ENCODE results near the gene PTPRN2. TPM values are rescaled to one million over a fixed set of nuclear protein-coding genes. Genes with fewer than 3 reads are reported as not detected.

The PTPRN2 gene
- total RNA-seq, 1 donor from 2014 or later, result 32.2 TPM

GRCh38 chr7:158602041-158602440 is 14.4 kb upstream of the PTPRN2 start:
- no peaks in the 10 kb centered on the region for H3K4me1 Mint-ChIP-seq
- H3K36me3 Mint-ChIP-seq (ENCODE audit: low read depth), result no peaks in the 10 kb centered on the region
- TF ChIP-seq CTCF (conservative IDR thresholded peaks at IDR 0.05), result no peak
- no peaks in the 10 kb centered on the region for H3K9me3 Mint-ChIP-seq
- no peak for DNase-seq (ENCODE audit: low read depth, low spot score)
- H3K27ac Mint-ChIP-seq (ENCODE audit: unreplicated experiment), result no peak overlapping the region
- H3K27me3 Mint-ChIP-seq (ENCODE audit: low read depth), result no peaks in the 10 kb centered on the region
- no peak overlapping the region for H3K4me3 Mint-ChIP-seq

GRCh38 chr7:158601090-158601489 is 13.5 kb upstream of the PTPRN2 start:
- TF ChIP-seq CTCF (conservative IDR thresholded peaks at IDR 0.05), result no peak
- Mint-ChIP-seq H3K27me3 (ENCODE audit: low read depth) (no peaks in the 10 kb centered on the region), H3K27ac (ENCODE audit: unreplicated experiment) (no peak overlapping the region), H3K36me3 (ENCODE audit: low read depth) (peaks cover 6% of the 10 kb centered on the region), H3K4me3 (no peak overlapping the region), H3K9me3 (peaks cover 5% of the 10 kb centered on the region), H3K4me1 (no peaks in the 10 kb centered on the region)
- no peak for DNase-seq (ENCODE audit: low read depth, low spot score)

GRCh38 chr7:158596745-158597144 is 9.1 kb upstream of the PTPRN2 start:
- H3K27ac Mint-ChIP-seq (ENCODE audit: unreplicated experiment), result no peak overlapping the region
- no peak for DNase-seq (ENCODE audit: low read depth, low spot score)

GRCh38 chr7:158596309-158596708 is 8.7 kb upstream of the PTPRN2 start:
- no peak overlapping the region for H3K4me3 Mint-ChIP-seq
- H3K27me3 Mint-ChIP-seq (ENCODE audit: low read depth), result peaks cover 10% of the 10 kb centered on the region
- H3K9me3 Mint-ChIP-seq, result peaks cover 7% of the 10 kb centered on the region
- peaks cover 8% of the 10 kb centered on the region for H3K36me3 Mint-ChIP-seq (ENCODE audit: low read depth)
- H3K4me1 Mint-ChIP-seq, result no peaks in the 10 kb centered on the region
- no peak overlapping the region for H3K27ac Mint-ChIP-seq (ENCODE audit: unreplicated experiment)
- no peak for DNase-seq (ENCODE audit: low read depth, low spot score)
- TF ChIP-seq CTCF (conservative IDR thresholded peaks at IDR 0.05), result no peak

More at GRCh38 chr7:158596745-158597144, 9.1 kb upstream of the PTPRN2 start:
- Mint-ChIP-seq H3K4me3 (no peak overlapping the region), H3K36me3 (ENCODE audit: low read depth) (peaks cover 8% of the 10 kb centered on the region), H3K9me3 (peaks cover 7% of the 10 kb centered on the region), H3K4me1 (no peaks in the 10 kb centered on the region), H3K27me3 (ENCODE audit: low read depth) (peaks cover 6% of the 10 kb centered on the region)
- no peak for TF ChIP-seq CTCF (conservative IDR thresholded peaks at IDR 0.05)

- TF ChIP-seq CTCF (conservative IDR thresholded peaks at IDR 0.05), result no peak
- Mint-ChIP-seq H3K4me1 (no peaks in the 10 kb centered on the region), H3K27me3 (ENCODE audit: low read depth) (peaks cover 21% of the 10 kb centered on the region), H3K36me3 (ENCODE audit: low read depth) (peaks cover 8% of the 10 kb centered on the region), H3K27ac (ENCODE audit: unreplicated experiment) (no peak overlapping the region), H3K9me3 (peaks cover 7% of the 10 kb centered on the region), H3K4me3 (no peak overlapping the region)
- no peak for DNase-seq (ENCODE audit: low read depth, low spot score)
Observed at GRCh38 chr7:158595068-158595467, 7.4 kb upstream of the PTPRN2 start.

- no peak for TF ChIP-seq CTCF (conservative IDR thresholded peaks at IDR 0.05)
- H3K27me3 Mint-ChIP-seq (ENCODE audit: low read depth), result peaks cover 37% of the 10 kb centered on the region
- no peaks in the 10 kb centered on the region for H3K4me1 Mint-ChIP-seq
- H3K9me3 Mint-ChIP-seq, result peaks cover 7% of the 10 kb centered on the region
- DNase-seq (ENCODE audit: low read depth, low spot score), result no peak
- H3K27ac Mint-ChIP-seq (ENCODE audit: unreplicated experiment), result no peak overlapping the region
- peaks cover 8% of the 10 kb centered on the region for H3K36me3 Mint-ChIP-seq (ENCODE audit: low read depth)
- no peak overlapping the region for H3K4me3 Mint-ChIP-seq
Observed at GRCh38 chr7:158592541-158592940, 4.9 kb upstream of the PTPRN2 start.
